ENCODE measurements around the gene RAB5B.

- TF ChIP-seq, protein P1, sequence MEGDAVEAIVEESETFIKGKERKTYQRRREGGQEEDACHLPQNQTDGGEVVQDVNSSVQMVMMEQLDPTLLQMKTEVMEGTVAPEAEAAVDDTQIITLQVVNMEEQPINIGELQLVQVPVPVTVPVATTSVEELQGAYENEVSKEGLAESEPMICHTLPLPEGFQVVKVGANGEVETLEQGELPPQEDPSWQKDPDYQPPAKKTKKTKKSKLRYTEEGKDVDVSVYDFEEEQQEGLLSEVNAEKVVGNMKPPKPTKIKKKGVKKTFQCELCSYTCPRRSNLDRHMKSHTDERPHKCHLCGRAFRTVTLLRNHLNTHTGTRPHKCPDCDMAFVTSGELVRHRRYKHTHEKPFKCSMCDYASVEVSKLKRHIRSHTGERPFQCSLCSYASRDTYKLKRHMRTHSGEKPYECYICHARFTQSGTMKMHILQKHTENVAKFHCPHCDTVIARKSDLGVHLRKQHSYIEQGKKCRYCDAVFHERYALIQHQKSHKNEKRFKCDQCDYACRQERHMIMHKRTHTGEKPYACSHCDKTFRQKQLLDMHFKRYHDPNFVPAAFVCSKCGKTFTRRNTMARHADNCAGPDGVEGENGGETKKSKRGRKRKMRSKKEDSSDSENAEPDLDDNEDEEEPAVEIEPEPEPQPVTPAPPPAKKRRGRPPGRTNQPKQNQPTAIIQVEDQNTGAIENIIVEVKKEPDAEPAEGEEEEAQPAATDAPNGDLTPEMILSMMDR (conservative IDR thresholded peaks at IDR 0.05; ENCODE audit: low read depth, low read length): no peak
- no peak for TF ChIP-seq EZH2 (IDR thresholded peaks at IDR 0.05; ENCODE audit: borderline replicate concordance, low read depth, low read length, poor library complexity, severe bottlenecking)
Measured at GRCh38 chr12:55931780-55932550, 41.9 kb upstream of the RAB5B start.

Data from A673 (cell line).